ENCODE data around the gene UBR4. TPM values are rescaled to one million over a fixed set of nuclear protein-coding genes. Genes with fewer than 3 reads are reported as not detected.

UBR4 gene
- total and polyA plus RNA-seq, 2 experiments from 2014 or later = 49.4 to 63.7 TPM

- Histone ChIP-seq H3K27ac (no peak overlapping the region), H2AFZ (no peak overlapping the region), H3K4me2 (ENCODE audit: unreplicated experiment) (no peak overlapping the region), H3F3A (ENCODE audit: insufficient read depth) (no peaks in the 10 kb centered on the region), H3K4me1 (ENCODE audit: insufficient read depth) (no peaks in the 10 kb centered on the region), H3K79me2 (ENCODE audit: insufficient read depth) (no peaks in the 10 kb centered on the region), H3K27me3 (replicated peaks; ENCODE audit: insufficient read depth) (no peaks in the 10 kb centered on the region), H3K4me3 (no peak overlapping the region), H3K9ac (no peak overlapping the region), H3K9me2 (ENCODE audit: insufficient read depth) (no peaks in the 10 kb centered on the region), H3K9me3 (ENCODE audit: low read depth) (no peaks in the 10 kb centered on the region), H3K36me3 (ENCODE audit: low read depth) (no peaks in the 10 kb centered on the region), H4K20me1 (ENCODE audit: insufficient read depth) (no peaks in the 10 kb centered on the region)
- DNase-seq = peak; percentile 41
- 73 to 74% methylated on average over 24 of the region's 24 CpGs for WGBS, 2 experiments (ENCODE audit: low coverage in 1 of 2, low lambda C conversion rate in 2 of 2, missing lambda C conversion rate in 2 of 2)
- TF ChIP-seq EZH2phosphoT487 (IDR thresholded peaks at IDR 0.05; ENCODE audit: insufficient read depth, low read depth) (no peak), EZH2 (IDR thresholded peaks at IDR 0.05; ENCODE audit: insufficient read depth, poor library complexity, severe bottlenecking) (no peak)
- in situ Hi-C loops (cut with MboI) = no loop called here
These were observed 164.9 kb downstream of the UBR4 start for GRCh38 chr1:19044975-19045831.

GRCh38 chr1:19044471-19044870 is 165.6 kb downstream of the UBR4 start:
- no peak for DNase-seq
- H3K9me2 ChIP-seq (ENCODE audit: insufficient read depth) = no peaks in the 10 kb centered on the region
- H3K27ac ChIP-seq = no peak overlapping the region
- no peaks in the 10 kb centered on the region for H3K36me3 ChIP-seq (ENCODE audit: low read depth)
- no peak overlapping the region for H3K4me3 ChIP-seq
- no peaks in the 10 kb centered on the region for H3F3A ChIP-seq (ENCODE audit: insufficient read depth)
- no peak for TF ChIP-seq EZH2phosphoT487 (IDR thresholded peaks at IDR 0.05; ENCODE audit: insufficient read depth, low read depth)
- TF ChIP-seq EZH2 (IDR thresholded peaks at IDR 0.05; ENCODE audit: insufficient read depth, poor library complexity, severe bottlenecking) = no peak
- H3K79me2 ChIP-seq (ENCODE audit: insufficient read depth) = no peaks in the 10 kb centered on the region
- H3K27me3 ChIP-seq (replicated peaks; ENCODE audit: insufficient read depth) = no peaks in the 10 kb centered on the region
- H3K9me3 ChIP-seq (ENCODE audit: low read depth) = no peaks in the 10 kb centered on the region
- in situ Hi-C loops (cut with MboI) = no loop called here
- no peak overlapping the region for H2AFZ ChIP-seq
- no peak overlapping the region for H3K4me2 ChIP-seq (ENCODE audit: unreplicated experiment)
- no peaks in the 10 kb centered on the region for H3K4me1 ChIP-seq (ENCODE audit: insufficient read depth)
- H4K20me1 ChIP-seq (ENCODE audit: insufficient read depth) = no peaks in the 10 kb centered on the region
- WGBS, 2 experiments (ENCODE audit: low coverage in 1 of 2, low lambda C conversion rate in 2 of 2, missing lambda C conversion rate in 2 of 2) = 57 to 58% methylated on average over 6 of the region's 6 CpGs
- H3K9ac ChIP-seq = no peak overlapping the region

GRCh38 chr1:19043579-19044443 is 166.3 kb downstream of the UBR4 start:
- H3K4me1 ChIP-seq (ENCODE audit: insufficient read depth) = no peaks in the 10 kb centered on the region
- no peaks in the 10 kb centered on the region for H3K9me3 ChIP-seq (ENCODE audit: low read depth)
- no peak for TF ChIP-seq EZH2 (IDR thresholded peaks at IDR 0.05; ENCODE audit: insufficient read depth, poor library complexity, severe bottlenecking)
- TF ChIP-seq EZH2phosphoT487 (IDR thresholded peaks at IDR 0.05; ENCODE audit: insufficient read depth, low read depth) = no peak
- H4K20me1 ChIP-seq (ENCODE audit: insufficient read depth) = no peaks in the 10 kb centered on the region
- in situ Hi-C loops (cut with MboI) = no loop called here
- no peaks in the 10 kb centered on the region for H3K27me3 ChIP-seq (replicated peaks; ENCODE audit: insufficient read depth)
- no peak overlapping the region for H3K27ac ChIP-seq
- no peak overlapping the region for H3K4me2 ChIP-seq (ENCODE audit: unreplicated experiment)
- H3K9me2 ChIP-seq (ENCODE audit: insufficient read depth) = no peaks in the 10 kb centered on the region
- H3K79me2 ChIP-seq (ENCODE audit: insufficient read depth) = no peaks in the 10 kb centered on the region
- H3K4me3 ChIP-seq = no peak overlapping the region
- H3K36me3 ChIP-seq (ENCODE audit: low read depth) = no peaks in the 10 kb centered on the region
- DNase-seq = no peak
- H3F3A ChIP-seq (ENCODE audit: insufficient read depth) = no peaks in the 10 kb centered on the region
- 57 to 61% methylated on average over 16 of the region's 16 CpGs for WGBS, 2 experiments (ENCODE audit: low coverage in 1 of 2, low lambda C conversion rate in 2 of 2, missing lambda C conversion rate in 2 of 2)
- H2AFZ ChIP-seq = no peak overlapping the region
- no peak overlapping the region for H3K9ac ChIP-seq

- Histone ChIP-seq H2AFZ (no peak overlapping the region), H3K79me2 (ENCODE audit: insufficient read depth) (no peaks in the 10 kb centered on the region), H3F3A (ENCODE audit: insufficient read depth) (no peaks in the 10 kb centered on the region), H3K9me2 (ENCODE audit: insufficient read depth) (no peaks in the 10 kb centered on the region), H3K9me3 (ENCODE audit: low read depth) (no peaks in the 10 kb centered on the region), H3K27ac (no peak overlapping the region), H4K20me1 (ENCODE audit: insufficient read depth) (no peaks in the 10 kb centered on the region), H3K4me3 (no peak overlapping the region), H3K4me2 (ENCODE audit: unreplicated experiment) (no peak overlapping the region), H3K27me3 (replicated peaks; ENCODE audit: insufficient read depth) (no peaks in the 10 kb centered on the region), H3K36me3 (ENCODE audit: low read depth) (no peaks in the 10 kb centered on the region), H3K9ac (no peak overlapping the region), H3K4me1 (ENCODE audit: insufficient read depth) (no peaks in the 10 kb centered on the region)
- 37 to 42% methylated on average over 18 of the region's 18 CpGs for WGBS, 2 experiments (ENCODE audit: low coverage in 1 of 2, low lambda C conversion rate in 2 of 2, missing lambda C conversion rate in 2 of 2)
- TF ChIP-seq EZH2phosphoT487 (IDR thresholded peaks at IDR 0.05; ENCODE audit: insufficient read depth, low read depth) (no peak), EZH2 (IDR thresholded peaks at IDR 0.05; ENCODE audit: insufficient read depth, poor library complexity, severe bottlenecking) (no peak)
- peak; percentile 49 for DNase-seq
- in situ Hi-C loops (cut with MboI) = no loop called here
These were observed 167.1 kb downstream of the UBR4 start for GRCh38 chr1:19042675-19043578.

All from GM23248 (cell line).